Suprapubic skin (tissue), 4 donors: Measurements from ENCODE around the gene BAIAP2L2. TPM values are rescaled to one million over a fixed set of nuclear protein-coding genes. Genes with fewer than 3 reads are reported as not detected.

Experiments used
- DNase-seq, 2 donors: peaks; one replicate each; pipeline ENCODE4 v3.0.0-alpha.2; 2019; ENCODE audit warnings: low spot score in 2 of 2
- H3K27ac ChIP-seq: fragments of 200-600 bp; sonication (generic); one replicate; pipeline ENCODE4 v1.5.1; 2019
- H3K27me3 ChIP-seq: fragments of 200-600 bp; sonication (generic); one replicate; pipeline ENCODE4 v1.5.1; 2019
- H3K36me3 ChIP-seq: fragments of 200-600 bp; sonication (generic); one replicate; pipeline ENCODE4 v1.5.1; 2019
- H3K4me1 ChIP-seq: fragments of 200-600 bp; sonication (generic); one replicate; pipeline ENCODE4 v1.5.1; 2019
- H3K4me3 ChIP-seq: fragments of 200-600 bp; sonication (generic); one replicate; pipeline ENCODE4 v1.5.1; 2019; ENCODE audit warnings: mild to moderate bottlenecking
- H3K9me3 ChIP-seq: fragments of 200-600 bp; sonication (generic); one replicate; pipeline ENCODE4 v1.5.1; 2019
- EP300 ChIP-seq: sonication (generic); formaldehyde crosslinking; IDR thresholded peaks from one replicate; pipeline ENCODE4 v1.6.1; 2017; ENCODE audit warnings: antibody characterized with exemption
- POLR2A ChIP-seq, 2 donors: fragments of 450-650 bp; IDR thresholded peaks; one replicate each; pipeline ENCODE4 v1.6.1; 2017; ENCODE audit warnings: antibody characterized with exemption in 2 of 2, mild to moderate bottlenecking in 2 of 2, moderate library complexity in 2 of 2
- POLR2AphosphoS5 ChIP-seq, 3 donors: sonication (generic); formaldehyde crosslinking; IDR thresholded peaks; one replicate each; pipeline ENCODE4 v1.6.1; 2017; ENCODE audit warnings: antibody characterized with exemption in 3 of 3
- WGBS: methylation state at CpG from one replicate; pipeline ENCODE4 v1.1.5; 2018; 5-methylcytosine and 5-hydroxymethylcytosine counted together
- total RNA-seq, 4 donors: library from RNA; depleted of rRNA; stranded (reverse); fragments of >200 nt; gene quantifications; one replicate each; pipeline ENCODE4 v1.1.0, GENCODE V29; 2016
- TF ChIP-seq, protein P1 (sequence below), 2 donors: fragments of 200-600 bp in 1 of 2; fragments of 450-650 bp in 1 of 2; sonication (generic) in 1 of 2; IDR thresholded peaks; one replicate each; pipeline ENCODE4 v1.5.1; 2016 to 2019; ENCODE audit warnings: antibody characterized with exemption in 2 of 2, mild to moderate bottlenecking in 1 of 2, moderate library complexity in 1 of 2

The BAIAP2L2 gene
- total RNA-seq, 4 donors from 2014 or later: 0.49 to 1.7 (median 1.6) TPM

DNA sequence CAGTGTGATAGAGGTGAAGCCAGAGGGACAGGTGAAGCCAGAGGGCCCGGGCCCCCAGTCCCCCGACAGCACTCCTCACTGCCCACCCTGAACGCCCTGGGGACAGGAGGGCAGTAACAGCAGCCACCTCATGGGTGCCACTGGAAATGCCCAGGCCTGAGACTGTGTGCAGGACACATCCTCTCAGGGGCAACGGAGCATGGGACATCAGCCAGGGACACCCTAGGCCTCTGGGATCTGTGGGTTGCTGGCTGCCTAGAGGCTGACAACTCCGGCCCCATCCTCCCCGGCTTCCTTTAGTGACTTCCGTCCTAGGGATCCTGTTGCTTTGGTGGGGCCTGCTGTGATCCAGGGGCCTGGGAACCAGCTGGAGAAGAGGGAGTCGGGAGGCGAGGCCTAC lies 17.4 kb upstream of the BAIAP2L2 start:
- H3K36me3 ChIP-seq: peaks cover 31% of the 10 kb centered on the region

DNA sequence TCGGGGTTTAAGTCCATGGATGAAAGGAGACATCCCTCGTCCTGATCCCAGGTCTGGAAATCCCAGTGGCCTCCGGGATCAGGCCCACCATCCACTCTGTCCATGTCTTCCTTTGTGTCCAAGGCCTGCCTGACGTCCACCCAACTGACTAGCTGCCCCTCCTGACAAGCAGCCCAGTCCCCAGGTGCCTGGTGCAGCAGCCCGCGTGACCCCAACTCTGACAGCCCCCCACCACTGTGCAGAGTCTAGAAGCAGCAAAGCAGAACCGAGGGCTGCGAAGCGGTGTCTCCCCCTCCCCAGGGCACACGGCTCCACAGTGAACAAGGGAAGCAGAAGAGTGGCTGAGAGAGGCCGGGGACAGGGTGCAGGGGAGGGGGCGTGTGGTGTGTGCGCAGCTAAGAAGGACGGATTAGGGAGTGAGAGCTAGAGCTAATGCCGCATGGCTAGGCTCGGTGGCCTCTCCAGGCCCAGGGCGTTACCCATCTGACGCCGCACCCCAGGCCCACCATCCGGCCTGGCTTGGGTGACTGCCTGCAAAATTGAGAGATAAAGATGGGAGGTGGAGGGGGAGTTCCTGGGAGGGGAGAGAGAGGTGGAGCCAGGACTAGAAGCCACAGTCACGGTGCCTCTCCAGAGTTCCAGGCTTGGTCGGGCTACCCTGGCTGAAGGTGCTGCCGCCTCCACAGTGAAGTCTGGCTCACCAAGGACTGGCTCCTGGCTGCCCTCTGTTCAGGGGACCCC lies 16.6 kb upstream of the BAIAP2L2 start:
- no peak overlapping the region for H3K27ac ChIP-seq
- H3K4me1 ChIP-seq: peaks cover 37% of the 10 kb centered on the region
- H3K4me3 ChIP-seq: no peak overlapping the region
- TF ChIP-seq POLR2AphosphoS5 (IDR thresholded peaks at IDR 0.05) (no peak), POLR2A (IDR thresholded peaks at IDR 0.05) (no peak), EP300 (no peak)
- TF ChIP-seq, protein P1, sequence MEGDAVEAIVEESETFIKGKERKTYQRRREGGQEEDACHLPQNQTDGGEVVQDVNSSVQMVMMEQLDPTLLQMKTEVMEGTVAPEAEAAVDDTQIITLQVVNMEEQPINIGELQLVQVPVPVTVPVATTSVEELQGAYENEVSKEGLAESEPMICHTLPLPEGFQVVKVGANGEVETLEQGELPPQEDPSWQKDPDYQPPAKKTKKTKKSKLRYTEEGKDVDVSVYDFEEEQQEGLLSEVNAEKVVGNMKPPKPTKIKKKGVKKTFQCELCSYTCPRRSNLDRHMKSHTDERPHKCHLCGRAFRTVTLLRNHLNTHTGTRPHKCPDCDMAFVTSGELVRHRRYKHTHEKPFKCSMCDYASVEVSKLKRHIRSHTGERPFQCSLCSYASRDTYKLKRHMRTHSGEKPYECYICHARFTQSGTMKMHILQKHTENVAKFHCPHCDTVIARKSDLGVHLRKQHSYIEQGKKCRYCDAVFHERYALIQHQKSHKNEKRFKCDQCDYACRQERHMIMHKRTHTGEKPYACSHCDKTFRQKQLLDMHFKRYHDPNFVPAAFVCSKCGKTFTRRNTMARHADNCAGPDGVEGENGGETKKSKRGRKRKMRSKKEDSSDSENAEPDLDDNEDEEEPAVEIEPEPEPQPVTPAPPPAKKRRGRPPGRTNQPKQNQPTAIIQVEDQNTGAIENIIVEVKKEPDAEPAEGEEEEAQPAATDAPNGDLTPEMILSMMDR (IDR thresholded peaks at IDR 0.05): no peak
- H3K9me3 ChIP-seq: no peaks in the 10 kb centered on the region
- peaks cover 24% of the 10 kb centered on the region for H3K36me3 ChIP-seq
- whole genome bisulfite sequencing: 95% methylated on average over 23 of the region's 23 CpGs
- no peak for DNase-seq
- no peaks in the 10 kb centered on the region for H3K27me3 ChIP-seq

More for the DNA sequence above, 17.4 kb upstream of the BAIAP2L2 start:
- Histone ChIP-seq H3K4me3 (no peak overlapping the region), H3K27ac (no peak overlapping the region), H3K9me3 (no peaks in the 10 kb centered on the region), H3K4me1 (peaks cover 36% of the 10 kb centered on the region), H3K27me3 (no peaks in the 10 kb centered on the region)
- no peak for DNase-seq
- TF ChIP-seq POLR2AphosphoS5 (IDR thresholded peaks at IDR 0.05): no peak
- no peak for TF ChIP-seq POLR2A (IDR thresholded peaks at IDR 0.05)
- TF ChIP-seq EP300: no peak
- TF ChIP-seq, protein P1 (IDR thresholded peaks at IDR 0.05): no peak
- 90% methylated on average over 3 of the region's 9 CpGs for WGBS

DNA sequence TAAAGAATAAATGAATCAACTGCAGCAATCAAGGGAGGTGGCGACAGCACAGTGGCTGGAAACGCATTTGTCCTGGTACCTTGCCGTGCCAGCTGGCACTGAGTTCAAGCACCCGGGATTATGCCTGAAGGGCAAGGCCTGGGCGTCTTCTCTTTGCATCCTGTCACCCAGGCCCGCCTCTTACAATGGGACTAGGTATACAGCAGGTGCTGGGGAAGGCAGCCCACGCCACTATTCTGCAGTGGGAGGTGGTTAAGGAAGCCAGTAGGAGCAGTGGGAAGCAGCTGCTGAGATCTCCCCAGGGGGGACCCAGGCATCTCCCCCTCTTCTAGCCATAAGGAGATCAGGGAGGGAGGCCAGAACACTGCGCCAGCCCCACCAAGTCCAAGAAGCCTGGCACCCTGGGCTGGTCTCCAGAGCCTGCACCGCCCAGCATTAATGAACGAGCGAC lies 15.3 kb upstream of the BAIAP2L2 start:
- 30% methylated on average over 5 of the region's 11 CpGs for WGBS
- H3K27ac ChIP-seq: no peak overlapping the region
- peaks cover 20% of the 10 kb centered on the region for H3K36me3 ChIP-seq
- H3K9me3 ChIP-seq: no peaks in the 10 kb centered on the region
- no peak overlapping the region for H3K4me3 ChIP-seq
- H3K27me3 ChIP-seq: no peaks in the 10 kb centered on the region
- H3K4me1 ChIP-seq: peaks cover 37% of the 10 kb centered on the region
- TF ChIP-seq POLR2AphosphoS5 (IDR thresholded peaks at IDR 0.05): no peak
- TF ChIP-seq POLR2A (IDR thresholded peaks at IDR 0.05): no peak
- TF ChIP-seq, protein P1 (IDR thresholded peaks at IDR 0.05): no peak
- DNase-seq: no peak

- no peaks in the 10 kb centered on the region for H3K27me3 ChIP-seq
- H3K36me3 ChIP-seq: peaks cover 20% of the 10 kb centered on the region
- H3K9me3 ChIP-seq: no peaks in the 10 kb centered on the region
- H3K4me1 ChIP-seq: peaks cover 43% of the 10 kb centered on the region
- TF ChIP-seq, protein P1 (IDR thresholded peaks at IDR 0.05): no peak
- no peak for TF ChIP-seq EP300
- 77% methylated on average over 11 of the region's 14 CpGs for WGBS
- no peak for DNase-seq
- no peak overlapping the region for H3K4me3 ChIP-seq
- no peak overlapping the region for H3K27ac ChIP-seq
Measured at GRCh38 chr22:38125038-38125610, 14.6 kb upstream of the BAIAP2L2 start.

DNA sequence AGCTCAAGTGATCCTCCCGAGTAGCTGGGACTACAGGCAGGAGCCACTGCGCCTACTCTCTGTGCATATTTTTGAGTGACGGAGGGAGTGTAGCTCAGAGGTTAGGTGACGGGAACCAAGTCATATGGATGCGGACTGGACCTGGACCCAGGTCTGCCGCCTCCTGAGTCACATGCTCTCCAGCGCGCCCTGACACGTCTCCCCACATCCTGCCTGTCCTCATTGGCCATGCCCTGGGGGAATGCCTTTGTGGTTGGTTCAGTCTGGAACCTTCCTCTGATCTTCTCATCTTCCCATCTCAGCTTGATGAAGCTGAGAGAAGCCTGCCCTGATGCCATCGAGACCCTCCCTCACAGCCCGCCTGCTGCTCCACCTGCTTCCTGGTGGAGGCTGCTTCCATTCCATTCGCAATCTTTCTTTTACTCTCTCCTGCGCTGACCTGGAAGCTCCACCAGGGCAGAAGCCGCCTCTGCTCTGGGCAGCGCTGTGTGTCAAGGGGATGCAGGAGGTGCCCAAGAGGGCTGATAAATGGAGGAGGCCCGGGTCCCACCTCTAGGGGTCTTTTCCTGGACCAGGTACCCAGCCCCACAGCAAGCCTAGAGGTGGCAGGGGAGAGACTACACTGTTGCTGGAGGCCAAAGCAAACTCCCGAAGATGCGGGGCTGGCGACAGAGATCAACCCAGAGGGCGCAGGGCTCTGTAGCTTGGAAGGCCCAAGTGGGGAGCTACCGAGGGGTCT lies 13.9 kb upstream of the BAIAP2L2 start:
- H3K27me3 ChIP-seq: no peaks in the 10 kb centered on the region
- H3K27ac ChIP-seq: no peak overlapping the region

More for the DNA sequence above, 13.9 kb upstream of the BAIAP2L2 start:
- H3K4me1 ChIP-seq: peaks cover 47% of the 10 kb centered on the region
- 80% methylated on average over 18 of the region's 21 CpGs for WGBS
- no peak for TF ChIP-seq EP300
- TF ChIP-seq, protein P1 (IDR thresholded peaks at IDR 0.05): no peak
- no peak for TF ChIP-seq POLR2AphosphoS5 (IDR thresholded peaks at IDR 0.05)
- TF ChIP-seq POLR2A (IDR thresholded peaks at IDR 0.05): no peak
- no peaks in the 10 kb centered on the region for H3K9me3 ChIP-seq
- DNase-seq: no peak
- H3K36me3 ChIP-seq: peaks cover 15% of the 10 kb centered on the region
- no peak overlapping the region for H3K4me3 ChIP-seq
